OCI-LY3 (cell line): ENCODE results near the gene THRA.

Source experiments
- CTCF ChIP-seq: fragments of 200-600, 300-600 bp; sonication (generic); IDR thresholded peaks from 2 replicates; pipeline ENCODE4 v1.5.1; 2014; ENCODE audit warnings: antibody characterized with exemption, low read length, low read depth
- EZH2phosphoT487 ChIP-seq: fragments of 200-600 bp; shearing (Covaris generic); IDR thresholded peaks from 2 replicates; pipeline ENCODE4 v1.6.1; 2018; ENCODE audit warnings: antibody characterized with exemption, mixed run types, low read depth

GRCh38 chr17:40058186-40058784, 4.5 kb upstream of the THRA start:
- TF ChIP-seq CTCF (no peak), EZH2phosphoT487 (no peak)
